GM18951 (cell line): ENCODE results near the gene CCDC183.

ENCODE experiments used
- POLR2A ChIP-seq: IDR thresholded peaks from 4 replicates; pipeline ENCODE4 v1.6.1; 2011; ENCODE audit warnings: mild to moderate bottlenecking; ENCODE audit not compliant: insufficient read length, insufficient read depth; ENCODE audit errors: extremely low read depth
- in situ Hi-C: fragments of 300-500 bp; cut with MboI; formaldehyde crosslinking; loops from one replicate; pipeline ENCODE4 v1.12.0; 2022; ENCODE audit warnings: low sequenced_read_pairs, mixed read lengths, inconsistent platforms; ENCODE audit not compliant: unreplicated experiment

CCDC183 gene

GRCh38 chr9:136804509-136805206 is 8.5 kb downstream of the CCDC183 start:
- no peak for TF ChIP-seq POLR2A
- in situ Hi-C loops: no loop called here

DNA sequence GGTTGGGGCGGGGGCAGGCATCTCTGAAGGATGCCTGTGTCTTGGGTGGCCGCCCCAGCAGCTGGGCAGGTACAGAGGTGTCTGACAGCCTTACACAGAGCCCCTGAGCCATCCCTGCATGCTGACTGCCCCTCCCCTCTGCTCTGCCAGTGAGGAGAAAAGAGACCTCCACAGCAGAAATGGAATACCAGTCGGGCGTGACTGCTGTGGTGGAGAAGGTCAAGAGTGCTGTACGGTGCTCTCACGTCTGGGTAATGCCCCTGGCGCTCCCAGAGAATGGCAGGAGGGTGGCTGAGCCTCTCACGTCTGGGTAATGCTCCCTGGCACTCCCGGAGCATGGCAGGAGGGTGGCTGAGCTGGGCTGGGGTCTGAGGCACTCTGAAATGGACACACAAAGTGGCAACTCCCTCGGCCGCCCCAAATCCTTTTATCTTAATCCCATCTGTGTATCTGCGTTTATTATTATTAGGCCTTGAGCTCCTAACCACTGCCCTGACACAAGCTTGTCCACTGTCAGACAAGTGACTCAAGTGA is 9.1 kb downstream of the CCDC183 start:
- TF ChIP-seq POLR2A: no peak
- in situ Hi-C loops: no loop called here

GRCh38 chr9:136806067-136806466 is 9.9 kb downstream of the CCDC183 start:
- in situ Hi-C loops: no loop called here

GRCh38 chr9:136806631-136807201 is 10.6 kb downstream of the CCDC183 start:
- no peak for TF ChIP-seq POLR2A
- in situ Hi-C loops: no loop called here

More at GRCh38 chr9:136806067-136806466, 9.9 kb downstream of the CCDC183 start:
- no peak for TF ChIP-seq POLR2A

GRCh38 chr9:136807281-136808074 is 11.3 kb downstream of the CCDC183 start, which contains the start of gene RABL6:
Gene RABL6 (plus strand): TSS chr9:136807948. CDS start chr9:136808197, 249 bp downstream.
- peak; percentile 96 for TF ChIP-seq POLR2A
- in situ Hi-C loops: no loop called here

- no peak for TF ChIP-seq POLR2A
- in situ Hi-C loops: no loop called here
Observed at GRCh38 chr9:136808075-136808805, 12.1 kb downstream of the CCDC183 start.

- TF ChIP-seq POLR2A: no peak
- in situ Hi-C loops: no loop called here
Observed at GRCh38 chr9:136808806-136809158, 12.6 kb downstream of the CCDC183 start.

DNA sequence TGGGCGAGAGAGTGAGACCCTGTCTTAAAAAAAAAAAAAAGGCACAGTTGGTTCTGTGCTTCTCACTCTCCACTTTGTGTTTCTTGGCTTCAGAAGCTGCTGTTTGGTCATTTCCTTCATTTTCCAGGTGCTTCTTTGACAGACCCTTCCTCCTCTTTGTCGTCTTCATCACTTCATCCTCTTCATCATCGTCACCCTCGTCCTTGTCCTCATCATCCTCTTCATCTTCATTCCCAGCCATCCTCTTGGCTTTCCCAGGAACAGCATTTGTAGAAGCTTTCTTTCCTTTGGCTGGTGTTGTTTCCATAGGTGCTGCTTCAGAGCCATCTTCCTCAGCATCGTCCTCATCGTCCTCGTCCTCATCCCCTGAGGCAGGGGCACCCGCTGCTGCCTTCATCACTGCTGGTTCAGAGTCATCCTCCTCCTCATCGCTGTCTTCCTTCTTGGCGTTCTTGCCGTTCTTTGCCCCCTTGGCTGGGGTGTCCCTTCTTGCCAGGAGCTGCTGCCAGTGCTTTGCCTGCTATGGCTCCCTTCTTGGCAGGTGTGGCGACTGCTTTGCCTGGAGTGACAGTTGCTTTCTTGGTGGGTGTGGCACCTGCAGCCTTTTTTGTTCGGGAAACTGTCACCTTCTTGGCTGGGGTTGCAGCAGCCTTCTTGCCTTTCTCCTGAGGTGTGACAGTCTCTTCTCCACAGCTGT is 18.7 kb downstream of the CCDC183 start:
- TF ChIP-seq POLR2A: no peak
- in situ Hi-C loops: no loop called here

- in situ Hi-C loops: no loop called here
- no peak for TF ChIP-seq POLR2A
Observed at GRCh38 chr9:136815422-136815782, 19.3 kb downstream of the CCDC183 start.

- TF ChIP-seq POLR2A: no peak
- in situ Hi-C loops: no loop called here
Observed at GRCh38 chr9:136820971-136821825, 25.1 kb downstream of the CCDC183 start.

DNA sequence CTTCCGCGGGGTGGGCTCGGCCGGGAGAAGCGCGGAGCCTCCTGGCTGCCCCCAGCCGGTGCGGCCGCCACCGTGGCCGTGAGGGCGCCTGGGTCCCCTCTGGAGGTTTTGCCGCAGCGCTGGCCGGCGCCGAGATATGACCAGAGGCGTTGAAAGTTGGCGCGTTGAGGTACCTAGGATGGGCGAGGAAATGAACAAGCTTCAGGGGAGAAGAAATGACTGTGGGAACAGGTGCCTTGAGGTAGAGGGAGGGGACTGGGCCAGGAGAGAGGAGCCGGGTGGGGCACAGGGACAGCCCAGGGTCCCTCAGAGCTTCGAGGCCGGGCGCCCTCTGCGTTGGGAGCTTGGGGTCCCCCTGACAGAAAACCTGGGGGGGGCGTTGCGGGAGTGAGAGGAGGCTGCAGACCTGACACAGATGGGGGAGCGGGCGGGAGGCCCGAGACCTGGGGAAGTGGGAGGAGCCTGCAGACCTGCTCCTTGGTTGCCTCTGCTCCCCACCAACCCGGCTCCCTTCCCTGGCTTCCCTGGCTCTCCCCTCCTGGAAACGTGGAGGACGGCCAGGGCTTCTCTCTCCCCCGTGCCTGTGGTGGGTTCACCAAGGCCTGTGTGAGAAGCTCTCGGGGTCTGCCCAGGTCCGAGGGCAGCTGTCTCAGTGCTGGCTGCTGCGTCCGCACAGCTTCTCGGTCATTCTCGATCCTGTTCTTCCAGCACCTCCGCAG is 25.8 kb downstream of the CCDC183 start:
- no peak for TF ChIP-seq POLR2A

More for the DNA sequence above, 25.8 kb downstream of the CCDC183 start:
- in situ Hi-C loops: no loop called here
